ENCODE data around the gene SLC37A1. TPM values are rescaled to one million over a fixed set of nuclear protein-coding genes. Genes with fewer than 3 reads are reported as not detected.

Gene SLC37A1
- total RNA-seq, 1 experiment from 2014 or later: 15.0 TPM

- Histone ChIP-seq H3K4me2 (ENCODE audit: low read length) (no peak overlapping the region), H3K9me3 (ENCODE audit: control insufficient read depth in 1 of 2, insufficient read depth in 1 of 2, low read depth in 1 of 2, low read length in 2 of 2) (no peaks in the 10 kb centered on the region), H3K79me2 (ENCODE audit: insufficient read depth, low read length) (no peaks in the 10 kb centered on the region), H3K4me3 (replicated peaks in 1 of 2; ENCODE audit: low read depth in 1 of 2, low read length in 2 of 2) (no peak overlapping the region), H3K4me1 (ENCODE audit: control insufficient read depth in 1 of 2, insufficient read depth in 2 of 2, low read length in 2 of 2) (no peaks in the 10 kb centered on the region), H4K20me1 (ENCODE audit: insufficient read depth) (no peaks in the 10 kb centered on the region), H3K27me3 (ENCODE audit: insufficient read depth, low read length) (no peaks in the 10 kb centered on the region), H3K9ac (ENCODE audit: low read length) (no peak overlapping the region), H3K27ac (ENCODE audit: low read depth, low read length) (no peak overlapping the region), H3K36me3 (ENCODE audit: control insufficient read depth in 1 of 2, insufficient read depth in 2 of 2, low read length in 2 of 2) (no peaks in the 10 kb centered on the region), H3K9me2 (ENCODE audit: insufficient read depth) (no peaks in the 10 kb centered on the region), H2AFZ (ENCODE audit: low read depth, low read length, poor library complexity, severe bottlenecking) (no peak overlapping the region)
- ChIA-PET CTCF (no interaction called here), POLR2A (no interaction called here), RAD21 (ENCODE audit: low non-redundant PET in 1 of 2, low total read pairs in 2 of 2, uncharacterized antibody in 2 of 2, unreplicated experiment in 2 of 2) (no interaction called here)
- ATAC-seq: no peak
- intact Hi-C loops (cut with micrococcal nuclease): no loop called here
- TF ChIP-seq EZH2phosphoT487 (IDR thresholded peaks at IDR 0.05; ENCODE audit: borderline replicate concordance): no peak
- no peak for TF ChIP-seq POLR2AphosphoS5 (IDR thresholded peaks at IDR 0.05; ENCODE audit: low read depth, low read length)
- no peak for TF ChIP-seq RAD21 (IDR thresholded peaks at IDR 0.05; ENCODE audit: low read depth)
- TF ChIP-seq ZNF274 (IDR thresholded peaks at IDR 0.05; ENCODE audit: low read depth, low read length): no peak
- TF ChIP-seq ZFX (IDR thresholded peaks at IDR 0.05): no peak
- no peak for TF ChIP-seq SIN3A (IDR thresholded peaks at IDR 0.05; ENCODE audit: low read depth)
- no peak for TF ChIP-seq FOSL1 (IDR thresholded peaks at IDR 0.05; ENCODE audit: low read depth)
- TF ChIP-seq JUND (IDR thresholded peaks at IDR 0.05): no peak
- TF ChIP-seq CEBPB (IDR thresholded peaks at IDR 0.05; ENCODE audit: low read depth): no peak
- no peak for TF ChIP-seq ELF1 (IDR thresholded peaks at IDR 0.05; ENCODE audit: borderline replicate concordance, low read depth)
- TF ChIP-seq CBX3 (IDR thresholded peaks at IDR 0.05; ENCODE audit: low read depth): no peak
- no peak for TF ChIP-seq YY1 (IDR thresholded peaks at IDR 0.05; ENCODE audit: extremely low read depth, insufficient replicate concordance, low read depth, low read length)
- no peak for TF ChIP-seq TCF7L2 (IDR thresholded peaks at IDR 0.05; ENCODE audit: borderline replicate concordance, extremely low read depth, insufficient read depth, insufficient read length)
- TF ChIP-seq REST (IDR thresholded peaks at IDR 0.05; ENCODE audit: low read depth): no peak
- TF ChIP-seq EZH2 (IDR thresholded peaks at IDR 0.05): no peak
- no peak for TF ChIP-seq MAX (IDR thresholded peaks at IDR 0.05)
- no peak for TF ChIP-seq SRF (IDR thresholded peaks at IDR 0.05; ENCODE audit: low read depth)
- no peak for TF ChIP-seq EGR1 (IDR thresholded peaks at IDR 0.05; ENCODE audit: low read depth)
- no peak for TF ChIP-seq ZBTB33 (IDR thresholded peaks at IDR 0.05; ENCODE audit: extremely low read depth, insufficient replicate concordance, low read length)
- no peak for TF ChIP-seq CTCF (IDR thresholded peaks at IDR 0.05 in 2 of 3, conservative IDR thresholded peaks at IDR 0.05 in 1 of 3; ENCODE audit: borderline replicate concordance in 1 of 3, insufficient read depth in 1 of 3, low read depth in 2 of 3, low read length in 2 of 3)
- no TSS peak for BruUV-seq (replicated peaks)
- DNase-seq (ENCODE audit: low read depth, low spot score): no peak
These were observed 42.8 kb downstream of the SLC37A1 start for GRCh38 chr21:42556476-42556875.

Measured in HCT116 (cell line).